ENCODE results near the gene FGF18.

The FGF18 gene

GRCh38 chr5:171432583-171433351 lies 13.3 kb downstream of the FGF18 start:
- intact Hi-C loops (cut with DNase I): no loop called here
- DNase-seq: peak in 1 of 42 donors; percentile 28

GRCh38 chr5:171433352-171433698 lies 13.9 kb downstream of the FGF18 start:
- intact Hi-C loops (cut with DNase I): no loop called here

GRCh38 chr5:171433982-171434676 lies 14.7 kb downstream of the FGF18 start:
- no peak for DNase-seq
- intact Hi-C loops (cut with DNase I): no loop called here

More at GRCh38 chr5:171433352-171433698, 13.9 kb downstream of the FGF18 start:
- no peak for DNase-seq

- intact Hi-C loops (cut with DNase I): no loop called here
- DNase-seq: no peak
Measured at GRCh38 chr5:171434874-171435273, 15.4 kb downstream of the FGF18 start.

GRCh38 chr5:171435908-171436307 lies 16.5 kb downstream of the FGF18 start:
- DNase-seq: no peak

GRCh38 chr5:171436804-171437285 lies 17.4 kb downstream of the FGF18 start:
- intact Hi-C loops (cut with DNase I): no loop called here
- no peak for DNase-seq

More at GRCh38 chr5:171435908-171436307, 16.5 kb downstream of the FGF18 start:
- intact Hi-C loops (cut with DNase I): no loop called here

- DNase-seq: no peak
Measured at GRCh38 chr5:171437286-171437821, 17.9 kb downstream of the FGF18 start.

GRCh38 chr5:171438738-171439137 lies 19.3 kb downstream of the FGF18 start:
- intact Hi-C loops (cut with DNase I): no loop called here
- DNase-seq: no peak

More at GRCh38 chr5:171437286-171437821, 17.9 kb downstream of the FGF18 start:
- intact Hi-C loops (cut with DNase I): no loop called here

GRCh38 chr5:171441246-171441791 lies 21.9 kb downstream of the FGF18 start:
- DNase-seq: no peak
- intact Hi-C loops (cut with DNase I): no loop called here

GRCh38 chr5:171442287-171443042 lies 23.0 kb downstream of the FGF18 start:
- intact Hi-C loops (cut with DNase I): no loop called here
- DNase-seq: no peak

GRCh38 chr5:171444582-171444981 lies 25.1 kb downstream of the FGF18 start:
- DNase-seq: no peak
- intact Hi-C loops (cut with DNase I): no loop called here

GRCh38 chr5:171445644-171446516 lies 26.4 kb downstream of the FGF18 start:
- no peak for DNase-seq

GRCh38 chr5:171447226-171447625 lies 27.8 kb downstream of the FGF18 start:
- no peak for DNase-seq
- intact Hi-C loops (cut with DNase I): no loop called here

More at GRCh38 chr5:171445644-171446516, 26.4 kb downstream of the FGF18 start:
- intact Hi-C loops (cut with DNase I): no loop called here

- intact Hi-C loops (cut with DNase I): no loop called here
- DNase-seq: no peak
Measured at GRCh38 chr5:171449426-171449825, 30.0 kb downstream of the FGF18 start.

GRCh38 chr5:171450423-171451331 lies 31.2 kb downstream of the FGF18 start:
- DNase-seq: peak in 20 of 42 donors; percentile 3 to 82 (median 32)
- intact Hi-C loops (cut with DNase I): no loop called here

- DNase-seq: no peak
- intact Hi-C loops (cut with DNase I): no loop called here
Measured at GRCh38 chr5:171451421-171451820, 32.0 kb downstream of the FGF18 start.

- intact Hi-C loops (cut with DNase I): no loop called here
- DNase-seq: no peak
Measured at GRCh38 chr5:171453056-171453725, 33.7 kb downstream of the FGF18 start.
